Endothelial cell (in vitro differentiated cells): Measurements from ENCODE around the gene CTBS. TPM values are rescaled to one million over a fixed set of nuclear protein-coding genes. Genes with fewer than 3 reads are reported as not detected.

ENCODE experiments used
- DNase-seq: peaks from one replicate; pipeline ENCODE4 v3.0.0; 2021; ENCODE audit warnings: low spot score
- H3K27ac Mint-ChIP-seq: one replicate; pipeline ENCODE4 v1.8.0; 2021; ENCODE audit warnings: mixed read lengths, inconsistent platforms; ENCODE audit not compliant: unreplicated experiment
- H3K27me3 Mint-ChIP-seq: one replicate; pipeline ENCODE4 v1.8.0; 2021; ENCODE audit warnings: mild to moderate bottlenecking, moderate library complexity, mixed read lengths, inconsistent platforms; ENCODE audit not compliant: unreplicated experiment
- H3K36me3 Mint-ChIP-seq: one replicate; pipeline ENCODE4 v1.8.0; 2021; ENCODE audit warnings: mild to moderate bottlenecking, low read depth, mixed read lengths, inconsistent platforms; ENCODE audit not compliant: unreplicated experiment
- H3K4me1 Mint-ChIP-seq: one replicate; pipeline ENCODE4 v1.8.0; 2021; ENCODE audit warnings: mild to moderate bottlenecking, mixed read lengths, inconsistent platforms; ENCODE audit not compliant: unreplicated experiment
- H3K4me3 Mint-ChIP-seq: one replicate; pipeline ENCODE4 v1.8.0; 2021; ENCODE audit warnings: mild to moderate bottlenecking, mixed read lengths, inconsistent platforms; ENCODE audit not compliant: unreplicated experiment
- H3K9me3 Mint-ChIP-seq: one replicate; pipeline ENCODE4 v1.8.0; 2021; ENCODE audit warnings: mixed read lengths, inconsistent platforms; ENCODE audit not compliant: unreplicated experiment
- total RNA-seq: library from RNA; stranded (reverse); fragmentation: NEBNext Ultra II Directional; extraction: Animal tissue kit (Norgen Biotek cat#: 25700); gene quantifications from one replicate; pipeline ENCODE4 v1.2.1, GENCODE V29; 2021; ENCODE audit not compliant: unreplicated experiment
- TF ChIP-seq, protein P1 (sequence below): fragments of 200-600 bp; sonication (generic); IDR thresholded peaks from one replicate; pipeline ENCODE4 v1.5.0; 2021; ENCODE audit warnings: antibody characterized with exemption; ENCODE audit not compliant: unreplicated experiment

Gene CTBS
- total RNA-seq, 1 donor from 2014 or later = 6.1 TPM

DNA sequence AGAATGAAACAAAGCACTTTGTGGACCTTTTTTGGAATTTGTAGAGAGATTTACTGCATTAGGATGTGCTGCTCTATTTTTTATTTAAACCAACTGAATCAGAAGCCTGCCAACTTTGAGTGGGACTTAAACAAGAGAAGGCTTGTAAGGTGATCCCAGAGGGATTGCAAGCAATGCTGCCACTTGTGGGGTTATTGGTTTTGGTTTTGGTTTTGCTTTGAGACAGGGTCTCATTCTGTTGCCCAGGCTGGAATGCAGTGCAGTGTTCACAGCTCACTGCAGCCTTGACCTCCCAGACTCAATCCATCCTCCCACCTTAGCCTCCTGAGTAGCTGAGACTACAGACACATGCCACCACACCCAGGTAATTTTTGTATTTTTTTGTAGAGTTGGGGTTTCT is 35.6 kb downstream of the CTBS start:
- H3K27me3 Mint-ChIP-seq = peaks cover 1% of the 10 kb centered on the region
- no peak overlapping the region for H3K27ac Mint-ChIP-seq
- no peaks in the 10 kb centered on the region for H3K36me3 Mint-ChIP-seq
- TF ChIP-seq, protein P1, sequence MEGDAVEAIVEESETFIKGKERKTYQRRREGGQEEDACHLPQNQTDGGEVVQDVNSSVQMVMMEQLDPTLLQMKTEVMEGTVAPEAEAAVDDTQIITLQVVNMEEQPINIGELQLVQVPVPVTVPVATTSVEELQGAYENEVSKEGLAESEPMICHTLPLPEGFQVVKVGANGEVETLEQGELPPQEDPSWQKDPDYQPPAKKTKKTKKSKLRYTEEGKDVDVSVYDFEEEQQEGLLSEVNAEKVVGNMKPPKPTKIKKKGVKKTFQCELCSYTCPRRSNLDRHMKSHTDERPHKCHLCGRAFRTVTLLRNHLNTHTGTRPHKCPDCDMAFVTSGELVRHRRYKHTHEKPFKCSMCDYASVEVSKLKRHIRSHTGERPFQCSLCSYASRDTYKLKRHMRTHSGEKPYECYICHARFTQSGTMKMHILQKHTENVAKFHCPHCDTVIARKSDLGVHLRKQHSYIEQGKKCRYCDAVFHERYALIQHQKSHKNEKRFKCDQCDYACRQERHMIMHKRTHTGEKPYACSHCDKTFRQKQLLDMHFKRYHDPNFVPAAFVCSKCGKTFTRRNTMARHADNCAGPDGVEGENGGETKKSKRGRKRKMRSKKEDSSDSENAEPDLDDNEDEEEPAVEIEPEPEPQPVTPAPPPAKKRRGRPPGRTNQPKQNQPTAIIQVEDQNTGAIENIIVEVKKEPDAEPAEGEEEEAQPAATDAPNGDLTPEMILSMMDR = no peak
- H3K4me1 Mint-ChIP-seq = no peaks in the 10 kb centered on the region
- H3K9me3 Mint-ChIP-seq = no peaks in the 10 kb centered on the region
- no peak for DNase-seq
- no peak overlapping the region for H3K4me3 Mint-ChIP-seq

DNA sequence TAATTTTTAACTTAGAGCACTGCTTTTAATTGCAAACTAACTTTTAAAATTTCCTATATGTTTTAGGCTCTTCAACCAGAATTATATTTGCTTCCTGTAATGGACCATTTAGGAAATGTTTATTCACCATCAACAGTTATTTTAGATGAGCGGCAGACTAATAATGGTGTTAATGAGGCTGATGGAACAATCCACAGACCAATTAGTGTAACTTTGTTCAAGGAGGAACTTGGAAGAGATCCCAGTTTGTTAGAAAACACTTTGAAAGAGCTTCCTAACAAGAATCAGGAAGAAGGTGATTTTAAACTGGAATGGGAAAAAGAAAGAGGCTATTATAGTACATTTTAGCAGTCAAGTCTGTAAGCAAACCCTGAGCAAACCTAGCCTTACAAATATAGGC is 48.5 kb downstream of the CTBS start:
- no peak for DNase-seq
- no peaks in the 10 kb centered on the region for H3K9me3 Mint-ChIP-seq
- no peak overlapping the region for H3K4me3 Mint-ChIP-seq
- H3K27me3 Mint-ChIP-seq = no peaks in the 10 kb centered on the region
- TF ChIP-seq, protein P1 = no peak
- no peaks in the 10 kb centered on the region for H3K4me1 Mint-ChIP-seq
- no peaks in the 10 kb centered on the region for H3K36me3 Mint-ChIP-seq
- no peak overlapping the region for H3K27ac Mint-ChIP-seq

DNA sequence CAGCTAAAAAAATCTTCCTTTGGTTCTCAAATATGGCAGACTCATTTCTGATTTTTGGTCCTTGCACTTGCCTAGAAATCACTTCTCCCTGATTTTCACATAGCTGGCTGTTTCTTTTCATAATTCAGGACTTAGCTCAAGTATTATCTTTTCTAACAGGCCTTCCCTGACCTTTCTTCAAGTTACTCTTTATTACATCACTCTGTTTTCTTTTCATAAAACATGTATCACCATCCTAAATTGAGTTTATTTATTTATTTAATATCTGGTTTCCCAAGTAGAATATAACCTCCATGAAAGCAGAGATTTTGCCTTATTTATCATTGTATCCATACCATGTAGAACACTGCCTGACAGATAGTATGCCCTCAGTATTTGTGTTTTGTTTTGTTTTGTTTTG is 49.6 kb downstream of the CTBS start:
- Mint-ChIP-seq H3K9me3 (no peaks in the 10 kb centered on the region), H3K4me1 (no peaks in the 10 kb centered on the region), H3K4me3 (no peak overlapping the region), H3K36me3 (no peaks in the 10 kb centered on the region), H3K27me3 (no peaks in the 10 kb centered on the region), H3K27ac (no peak overlapping the region)
- no peak for DNase-seq
- TF ChIP-seq, protein P1 = no peak

DNA sequence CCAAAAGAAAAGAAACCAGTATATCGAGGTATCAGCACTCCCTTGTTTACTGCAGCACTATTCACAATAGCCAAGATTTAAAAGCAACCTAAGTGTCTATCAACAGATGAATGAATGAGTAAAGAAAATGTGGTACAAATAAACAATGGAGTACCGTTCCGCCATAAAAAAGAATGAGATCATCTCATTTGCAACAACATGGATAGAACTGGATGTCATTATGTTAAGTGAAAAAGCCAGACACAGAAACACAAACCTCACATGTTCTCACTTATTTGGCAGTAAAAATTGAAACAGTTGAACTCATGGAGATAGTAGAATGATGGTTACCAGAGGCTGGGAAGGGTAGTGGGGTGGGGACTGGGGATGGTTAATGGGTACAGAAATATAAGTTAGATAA is 63.6 kb downstream of the CTBS start:
- Mint-ChIP-seq H3K4me1 (no peaks in the 10 kb centered on the region), H3K27ac (no peak overlapping the region), H3K4me3 (no peak overlapping the region), H3K36me3 (no peaks in the 10 kb centered on the region), H3K9me3 (no peaks in the 10 kb centered on the region), H3K27me3 (peaks cover 2% of the 10 kb centered on the region)
- TF ChIP-seq, protein P1 = no peak
- DNase-seq = no peak

DNA sequence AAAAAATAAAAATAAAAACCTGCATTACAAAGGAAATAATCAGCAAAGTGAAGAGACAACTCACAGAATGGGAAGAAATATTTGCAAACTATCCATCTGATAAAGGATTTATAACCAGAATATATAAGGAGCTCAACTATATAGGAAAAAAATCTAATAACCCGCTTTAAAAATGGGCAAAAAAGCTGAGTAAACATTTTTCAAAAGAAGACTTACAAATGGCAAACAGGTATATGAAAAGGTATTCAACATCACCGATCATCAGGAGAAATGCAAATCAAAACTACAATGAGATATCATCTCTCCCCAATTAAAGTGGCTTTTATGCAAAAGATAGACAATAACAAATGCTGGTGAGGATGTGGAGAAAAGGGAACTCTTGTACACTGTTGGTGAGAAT is 64.1 kb downstream of the CTBS start:
- Mint-ChIP-seq H3K27ac (no peak overlapping the region), H3K9me3 (peaks cover 5% of the 10 kb centered on the region), H3K27me3 (peaks cover 6% of the 10 kb centered on the region), H3K4me1 (peaks cover 4% of the 10 kb centered on the region), H3K36me3 (peaks cover 4% of the 10 kb centered on the region), H3K4me3 (no peak overlapping the region)
- TF ChIP-seq, protein P1 = no peak
- no peak for DNase-seq
